ENCODE measurements around the gene DCTN3. TPM values are rescaled to one million over a fixed set of nuclear protein-coding genes. Genes with fewer than 3 reads are reported as not detected.

DCTN3 gene
- total and polyA plus RNA-seq, 10 of the 15 experiments (the other 5 are each of a cell fraction or from before 2014, with no cell fraction given), result 19.0 to 120 (median 71.8) TPM

DNA sequence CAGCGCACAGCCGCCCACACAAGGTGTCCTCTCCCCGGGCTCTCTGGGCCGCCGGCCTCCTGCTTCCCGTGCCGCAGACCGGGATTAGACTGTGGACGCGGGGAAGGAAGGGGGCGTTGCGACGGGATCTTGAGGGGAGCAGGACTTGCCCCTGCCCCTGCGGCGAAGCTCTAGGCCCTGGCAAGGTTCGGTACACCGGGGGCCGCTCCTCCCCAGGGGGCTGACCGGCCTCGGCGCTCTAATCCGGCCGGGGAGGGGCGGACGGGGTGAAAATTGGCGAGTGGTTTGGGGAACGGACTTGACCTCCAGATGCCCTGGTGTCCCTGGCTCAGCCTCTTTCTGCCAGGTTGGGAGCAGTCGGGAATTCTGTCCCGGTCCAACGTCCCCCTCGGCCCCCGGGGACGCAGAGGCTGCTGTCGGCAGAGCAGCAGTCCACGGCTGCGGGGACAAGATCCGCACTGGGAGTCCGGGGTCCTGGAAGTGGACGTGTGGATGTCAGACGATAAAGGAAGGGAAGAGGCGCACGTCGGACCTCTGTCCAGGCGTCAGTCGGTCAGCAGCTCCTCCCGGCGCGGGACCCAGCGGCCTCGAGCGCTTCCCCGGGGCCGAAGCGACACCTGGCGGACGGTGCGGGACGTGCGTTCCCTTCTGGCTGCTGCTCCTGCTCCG, 28.9 kb downstream of the DCTN3 start:
- Histone ChIP-seq H3K4me2 (ENCODE audit: control insufficient read depth, insufficient read depth) (no peak overlapping the region; the same call in 1 of the 2 replicates), H4K20me1 (ENCODE audit: control insufficient read depth, insufficient read depth) (peaks cover 14% of the 10 kb centered on the region), H3K4me3 (no peak overlapping the region), H3K27ac (ENCODE audit: control insufficient read depth, insufficient read depth) (no peak overlapping the region), H3K27me3 (replicated peaks in 1 of 2; ENCODE audit: control insufficient read depth in 2 of 2, insufficient read depth in 2 of 2, low read length in 1 of 2) (peaks cover 28 to 50% of the 10 kb centered on the region in 2 experiments), H2AFZ (ENCODE audit: control insufficient read depth, low read depth, low read length) (no peak overlapping the region), H3K4me1 (ENCODE audit: control insufficient read depth, insufficient read depth, low read length) (peaks cover 2% of the 10 kb centered on the region; the same call in 1 of the 2 replicates), H3K9ac (ENCODE audit: control insufficient read depth, insufficient read depth, low read length) (no peak overlapping the region), H3K36me3 (ENCODE audit: control insufficient read depth in 2 of 2, insufficient read depth in 2 of 2, low read length in 1 of 2) (no peaks in the 10 kb centered on the region), H3K79me2 (ENCODE audit: control insufficient read depth, insufficient read depth, low read length) (no peaks in the 10 kb centered on the region), H3K9me3 (replicated peaks; ENCODE audit: control insufficient read depth, insufficient read depth, low read length) (no peaks in the 10 kb centered on the region)
- RAD21 ChIA-PET (ENCODE audit: unreplicated experiment), result interaction anchor here (1.4 kb wide), 1 partner anchor 188 kb away, joined by 7 read pairs; no protein-coding TSS in a partner anchor
- FAIRE-seq (peak; percentile 94), DNase-seq (ENCODE audit: low read depth, low spot score) (no peak), ATAC-seq (peak; percentile 97)
- SMC1A ChIA-PET (ENCODE audit: uncharacterized antibody, unreplicated experiment), result interaction anchor here (1.0 to 1.3 kb wide), 5 partner anchors 16 to 261 kb away, joined by 3 to 4 read pairs (median 3); no protein-coding TSS in a partner anchor
- POLR2A ChIA-PET, result interaction anchor here (1.2 kb wide), 1 partner anchor 44 kb away, joined by 3 read pairs; no protein-coding TSS in a partner anchor
- CTCF ChIA-PET, result interaction anchor here (0.8 to 3.1 kb wide), 15 partner anchors 10 to 202 kb away, joined by 3 to 32 read pairs (median 3); partner anchors contain the start of gene RPP25L
- BruUV-seq (replicated peaks), result no TSS peak
- 9% methylated on average over 60 of the region's 60 CpGs for WGBS (ENCODE audit: insufficient coverage, insufficient replicate concordance, low lambda C conversion rate, missing lambda C conversion rate)
- intact Hi-C loops (cut with micrococcal nuclease; ENCODE audit: unreplicated experiment) (loop anchor here (1.0 kb wide), 2 partner anchors 43 to 154 kb away; no protein-coding TSS in a partner anchor), in situ Hi-C loops (cut with MboI) (loop anchor here (5.0 kb wide), 1 partner anchor 51 kb away; no protein-coding TSS in a partner anchor)
- peak; percentile 27; the same call in 1 of the 2 replicates for TF ChIP-seq IKZF1 (conservative IDR thresholded peaks at IDR 0.05)
- TF ChIP-seq SIN3A (IDR thresholded peaks at IDR 0.05; ENCODE audit: low read depth, low read length), result no peak
- no peak for TF ChIP-seq KDM1A (IDR thresholded peaks at IDR 0.05; ENCODE audit: borderline replicate concordance)
- TF ChIP-seq SUZ12 (IDR thresholded peaks at IDR 0.05; ENCODE audit: unreplicated experiment), result peak; percentile 79
- TF ChIP-seq EZH2 (IDR thresholded peaks at IDR 0.05; ENCODE audit: borderline replicate concordance, control insufficient read depth, low read depth, low read length), result no peak; the same call in 1 of the 2 replicates
- no peak for TF ChIP-seq TCF3 (IDR thresholded peaks at IDR 0.05; ENCODE audit: borderline replicate concordance, insufficient read depth, low read depth, low read length)
- TF ChIP-seq SRF (IDR thresholded peaks at IDR 0.05; ENCODE audit: low read depth in 2 of 2, low read length in 2 of 2), result no peak
- no peak for TF ChIP-seq NFIC (IDR thresholded peaks at IDR 0.05; ENCODE audit: low read depth, low read length)
- TF ChIP-seq BCL11A (IDR thresholded peaks at IDR 0.05; ENCODE audit: low read depth, low read length), result no peak
- TF ChIP-seq, protein P1, sequence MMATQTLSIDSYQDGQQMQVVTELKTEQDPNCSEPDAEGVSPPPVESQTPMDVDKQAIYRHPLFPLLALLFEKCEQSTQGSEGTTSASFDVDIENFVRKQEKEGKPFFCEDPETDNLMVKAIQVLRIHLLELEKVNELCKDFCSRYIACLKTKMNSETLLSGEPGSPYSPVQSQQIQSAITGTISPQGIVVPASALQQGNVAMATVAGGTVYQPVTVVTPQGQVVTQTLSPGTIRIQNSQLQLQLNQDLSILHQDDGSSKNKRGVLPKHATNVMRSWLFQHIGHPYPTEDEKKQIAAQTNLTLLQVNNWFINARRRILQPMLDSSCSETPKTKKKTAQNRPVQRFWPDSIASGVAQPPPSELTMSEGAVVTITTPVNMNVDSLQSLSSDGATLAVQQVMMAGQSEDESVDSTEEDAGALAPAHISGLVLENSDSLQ (IDR thresholded peaks at IDR 0.05), result no peak
- TF ChIP-seq RB1 (IDR thresholded peaks at IDR 0.05; ENCODE audit: borderline replicate concordance), result 0 out of 2 replicates have a peak, but pooled peaks have one; percentile 37
- TF ChIP-seq SPI1 (IDR thresholded peaks at IDR 0.05; ENCODE audit: borderline replicate concordance, insufficient read depth, low read depth, low read length), result no peak
- no peak; a peak in 1 of 4 replicates for TF ChIP-seq BHLHE40 (IDR thresholded peaks at IDR 0.05; ENCODE audit: borderline replicate concordance in 1 of 2, low read depth in 2 of 2, low read length in 1 of 2)
- TF ChIP-seq RAD21 (IDR thresholded peaks at IDR 0.05; ENCODE audit: insufficient read depth, low read depth, low read length), result peak; percentile 66
- no peak for TF ChIP-seq ELK1 (IDR thresholded peaks at IDR 0.05; ENCODE audit: low read depth, low read length)
- TF ChIP-seq CHD1 (IDR thresholded peaks at IDR 0.05; ENCODE audit: low read depth, low read length), result no peak
- peak; percentile 86 for TF ChIP-seq SMC3 (IDR thresholded peaks at IDR 0.05; ENCODE audit: borderline replicate concordance, low read length)
- TF ChIP-seq CTCF (IDR thresholded peaks at IDR 0.05 in 2 of 3, conservative IDR thresholded peaks at IDR 0.05 in 1 of 3; ENCODE audit: control insufficient read depth in 2 of 3, extremely low read depth in 1 of 3, insufficient read depth in 1 of 3, low read depth in 3 of 3, low read length in 3 of 3), result peak; percentile 75 to 94 (median 87)
- TF ChIP-seq RAD51 (IDR thresholded peaks at IDR 0.05), result no peak

Data from GM12878 (cell line).